Smooth muscle cell (in vitro differentiated cells): ENCODE measurements around the gene CD320. TPM values are rescaled to one million over a fixed set of nuclear protein-coding genes. Genes with fewer than 3 reads are reported as not detected.

Source experiments
- DNase-seq: peaks from one replicate; lab custom pipeline; 2025; ENCODE audit not compliant: unreplicated experiment; lab: John Stamatoyannopoulos, UW
- H2AFZ ChIP-seq: fragments of 200-600 bp; sonication (generic); 2 replicates; pipeline ENCODE4 v1.6.0; 2016; ENCODE audit warnings: antibody characterized with exemption, low read depth, mild to moderate bottlenecking
- H3F3A ChIP-seq: fragments of 200-600 bp; sonication (generic); 2 replicates; pipeline ENCODE4 v1.6.0; 2017; ENCODE audit warnings: antibody characterized with exemption, low read depth
- H3K27ac ChIP-seq: fragments of 200-600 bp; sonication (generic); 2 replicates; pipeline ENCODE4 v1.5.1; 2016; ENCODE audit warnings: low read depth, mild to moderate bottlenecking
- H3K27me3 ChIP-seq: fragments of 200-600 bp; sonication (generic); 2 replicates; pipeline ENCODE4 v1.6.1; 2016; ENCODE audit warnings: low read depth, mild to moderate bottlenecking
- H3K36me3 ChIP-seq: fragments of 200-600 bp; sonication (generic); 2 replicates; pipeline ENCODE4 v1.5.1; 2016; ENCODE audit warnings: low read depth
- H3K4me1 ChIP-seq: fragments of 200-600 bp; sonication (generic); 2 replicates; pipeline ENCODE4 v1.5.1; 2016; ENCODE audit warnings: low read depth
- H3K4me2 ChIP-seq: fragments of 200-600 bp; sonication (generic); 2 replicates; pipeline ENCODE4 v1.6.0; 2016; ENCODE audit warnings: mild to moderate bottlenecking
- H3K4me3 ChIP-seq: fragments of 200-600 bp; sonication (generic); 2 replicates; pipeline ENCODE4 v1.5.1; 2016; ENCODE audit warnings: mild to moderate bottlenecking
- H3K79me2 ChIP-seq: fragments of 200-600 bp; sonication (generic); 2 replicates; pipeline ENCODE4 v1.6.0; 2016; ENCODE audit warnings: low read depth, mild to moderate bottlenecking
- H3K9ac ChIP-seq: fragments of 200-600 bp; sonication (generic); 2 replicates; pipeline ENCODE4 v1.6.0; 2016; ENCODE audit warnings: low read depth
- H3K9me3 ChIP-seq: fragments of 200-600 bp; sonication (generic); replicated peaks from 2 replicates; pipeline ENCODE4 v1.5.1; 2016; ENCODE audit warnings: low read depth
- H4K20me1 ChIP-seq: fragments of 200-600 bp; sonication (generic); 2 replicates; pipeline ENCODE4 v1.6.0; 2016; ENCODE audit warnings: low read depth
- CTCF ChIP-seq: fragments of 200-600 bp; sonication (generic); IDR thresholded peaks from 2 replicates; pipeline ENCODE4 v1.5.1; 2017; ENCODE audit warnings: borderline replicate concordance, mild to moderate bottlenecking, antibody characterized with exemption; ENCODE audit not compliant: insufficient read depth, poor library complexity, severe bottlenecking
- WGBS: methylation state at CpG from one replicate; pipeline ENCODE4 v1.1.7; 2016; ENCODE audit warnings: low lambda C conversion rate; 5-methylcytosine and 5-hydroxymethylcytosine counted together
- polyA plus RNA-seq: library from polyadenylated mRNA; unstranded; fragments of >200 nt; fragmentation: Nextera tagmentation; extraction: Ambion mirVana; gene quantifications from 2 replicates; pipeline ENCODE4 v1.2.1, GENCODE V29; 2016
- total RNA-seq: library from RNA; depleted of rRNA; stranded (reverse); fragments of >200 nt; gene quantifications from 2 replicates; pipeline ENCODE4 v1.2.3, GENCODE V29; 2014

CD320 gene
- total and polyA plus RNA-seq, 2 experiments from 2014 or later: 23.8 to 42.7 TPM

GRCh38 chr19:8261881-8262280 lies 46.3 kb downstream of the CD320 start:
- Histone ChIP-seq H3F3A (no peaks in the 10 kb centered on the region), H3K36me3 (no peaks in the 10 kb centered on the region), H2AFZ (no peak overlapping the region), H3K9me3 (no peaks in the 10 kb centered on the region), H3K27me3 (no peaks in the 10 kb centered on the region), H3K4me3 (no peak overlapping the region), H3K9ac (no peak overlapping the region), H3K79me2 (no peaks in the 10 kb centered on the region), H3K4me2 (no peak overlapping the region), H3K27ac (no peak overlapping the region), H3K4me1 (no peaks in the 10 kb centered on the region), H4K20me1 (no peaks in the 10 kb centered on the region)
- DNase-seq: no peak
- no peak for TF ChIP-seq CTCF
- 94% methylated on average over 12 of the region's 14 CpGs for WGBS

- no peak overlapping the region for H3K27ac ChIP-seq
- no peaks in the 10 kb centered on the region for H3K36me3 ChIP-seq
- H3K9ac ChIP-seq: no peak overlapping the region
- TF ChIP-seq CTCF: no peak
- no peaks in the 10 kb centered on the region for H3F3A ChIP-seq
- no peaks in the 10 kb centered on the region for H3K27me3 ChIP-seq
- no peak overlapping the region for H2AFZ ChIP-seq
- 96% methylated on average over 9 of the region's 9 CpGs for WGBS
- no peaks in the 10 kb centered on the region for H3K79me2 ChIP-seq
- no peak overlapping the region for H3K4me3 ChIP-seq
- DNase-seq: no peak
- no peak overlapping the region for H3K4me2 ChIP-seq
- no peaks in the 10 kb centered on the region for H4K20me1 ChIP-seq
- no peaks in the 10 kb centered on the region for H3K9me3 ChIP-seq
- no peaks in the 10 kb centered on the region for H3K4me1 ChIP-seq
Measured at GRCh38 chr19:8261347-8261746, 46.8 kb downstream of the CD320 start.

- no peak overlapping the region for H3K27ac ChIP-seq
- H3K4me3 ChIP-seq: no peak overlapping the region
- H4K20me1 ChIP-seq: no peaks in the 10 kb centered on the region
- H3K4me2 ChIP-seq: no peak overlapping the region
- no peaks in the 10 kb centered on the region for H3K79me2 ChIP-seq
- H3K9me3 ChIP-seq: no peaks in the 10 kb centered on the region
- no peak for TF ChIP-seq CTCF
- no peaks in the 10 kb centered on the region for H3K27me3 ChIP-seq
- H3K4me1 ChIP-seq: no peaks in the 10 kb centered on the region
- no peak for DNase-seq
- H3K36me3 ChIP-seq: no peaks in the 10 kb centered on the region
- WGBS: 100% methylated on average over 3 of the region's 3 CpGs
- H3K9ac ChIP-seq: no peak overlapping the region
- no peak overlapping the region for H2AFZ ChIP-seq
- H3F3A ChIP-seq: no peaks in the 10 kb centered on the region
Measured at GRCh38 chr19:8259922-8260247, 48.3 kb downstream of the CD320 start.

- Histone ChIP-seq H3K4me2 (no peak overlapping the region), H2AFZ (no peak overlapping the region), H3F3A (no peaks in the 10 kb centered on the region), H3K9ac (no peak overlapping the region), H3K9me3 (no peaks in the 10 kb centered on the region), H3K4me1 (no peaks in the 10 kb centered on the region), H3K36me3 (no peaks in the 10 kb centered on the region), H3K79me2 (no peaks in the 10 kb centered on the region), H3K27me3 (no peaks in the 10 kb centered on the region), H3K27ac (no peak overlapping the region), H3K4me3 (no peak overlapping the region), H4K20me1 (no peaks in the 10 kb centered on the region)
- 92% methylated on average over 11 of the region's 11 CpGs for WGBS
- DNase-seq: no peak
- no peak for TF ChIP-seq CTCF
Measured at GRCh38 chr19:8259142-8259921, 48.8 kb downstream of the CD320 start.
